Myocyte (in vitro differentiated cells): ENCODE measurements around the gene CAMK4. TPM values are rescaled to one million over a fixed set of nuclear protein-coding genes. Genes with fewer than 3 reads are reported as not detected.
"Not testable (repeated sequence)": the region's sequence is repeated elsewhere in the genome, so short reads cannot be mapped to it uniquely, and the experiment has no call there.

ENCODE experiments used
- DNase-seq: peaks from one replicate; pipeline ENCODE4 v3.0.0-alpha.2; 2012; ENCODE audit warnings: low read depth
- total RNA-seq: library from RNA; depleted of rRNA; stranded (reverse); fragments of >200 nt; gene quantifications from 2 replicates; pipeline ENCODE4 v1.2.3, GENCODE V29; 2014

The CAMK4 gene
- total RNA-seq, 1 donor from 2014 or later, result 0.19 TPM

GRCh38 chr5:111377306-111377705 lies 153.1 kb downstream of the CAMK4 start:
- DNase-seq, result no peak

GRCh38 chr5:111379391-111379816 lies 155.2 kb downstream of the CAMK4 start:
- no peak for DNase-seq

DNA sequence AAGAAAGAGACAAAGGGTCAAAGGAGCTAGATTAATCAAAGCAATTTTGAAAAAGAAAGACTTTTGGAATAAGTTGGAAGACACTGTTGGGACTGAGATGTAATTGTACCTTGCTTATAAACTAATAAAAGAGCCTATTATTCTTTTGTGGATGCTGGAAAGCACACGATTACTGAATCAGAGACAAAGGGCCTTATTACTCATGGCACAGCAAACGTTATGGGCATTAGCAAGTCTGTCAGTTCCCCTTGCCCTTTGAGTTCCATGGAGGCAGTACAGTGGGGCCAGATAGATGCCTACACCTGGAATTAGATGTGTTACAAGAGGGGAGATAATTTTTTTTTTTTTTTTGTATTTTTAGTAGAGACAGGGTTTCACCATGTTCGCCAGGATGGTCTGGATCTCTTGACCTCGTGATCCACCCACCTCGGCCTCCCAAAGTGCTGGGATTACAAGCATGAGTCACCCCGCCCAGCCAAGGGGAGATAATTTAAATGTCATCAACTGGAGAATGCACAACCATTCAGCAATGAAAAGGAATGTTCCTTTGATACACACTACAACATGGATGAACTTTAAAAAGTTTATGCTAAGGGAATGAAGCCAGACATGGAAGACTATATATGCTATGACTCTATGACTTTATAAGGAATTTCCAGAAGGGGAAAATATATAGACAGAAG lies 159.2 kb downstream of the CAMK4 start:
- no peak for DNase-seq

- DNase-seq, result no peak
Measured at GRCh38 chr5:111384220-111384619, 160.0 kb downstream of the CAMK4 start.

GRCh38 chr5:111385051-111385450 lies 160.9 kb downstream of the CAMK4 start:
- DNase-seq, result no peak

GRCh38 chr5:111385970-111386831 lies 162.0 kb downstream of the CAMK4 start:
- peak; percentile 10 for DNase-seq

GRCh38 chr5:111386832-111387162 lies 162.6 kb downstream of the CAMK4 start:
- DNase-seq, result peak; percentile 19

GRCh38 chr5:111387361-111387760 lies 163.2 kb downstream of the CAMK4 start:
- no peak for DNase-seq

- peak; percentile 91 for DNase-seq
Measured at GRCh38 chr5:111389390-111390082, 165.4 kb downstream of the CAMK4 start.

DNA sequence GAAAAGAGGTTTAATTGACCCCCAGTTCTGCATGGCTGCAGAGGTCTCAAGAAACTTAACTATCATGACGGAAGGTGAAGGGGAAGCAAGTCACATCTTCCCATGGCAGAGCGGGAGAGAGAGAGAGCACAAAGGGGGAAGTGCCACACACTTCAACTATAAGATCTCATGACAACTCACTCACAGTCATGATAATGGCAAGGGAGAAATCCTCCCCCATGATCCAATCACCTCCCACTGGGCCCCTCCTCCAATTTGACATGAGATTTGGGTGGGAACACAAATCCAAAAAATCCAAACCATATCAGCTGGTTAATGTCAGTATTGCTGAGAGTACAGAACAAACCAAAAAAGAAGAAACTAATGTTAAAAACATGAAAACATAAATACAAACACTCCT lies 168.0 kb downstream of the CAMK4 start:
- DNase-seq, result no peak

GRCh38 chr5:111394586-111394985 lies 170.4 kb downstream of the CAMK4 start:
- no peak for DNase-seq

GRCh38 chr5:111398013-111398412 lies 173.8 kb downstream of the CAMK4 start:
- no peak for DNase-seq

- no peak for DNase-seq
Measured at GRCh38 chr5:111399113-111399512, 174.9 kb downstream of the CAMK4 start.

GRCh38 chr5:111401906-111402305 lies 177.7 kb downstream of the CAMK4 start:
- DNase-seq, result no peak

DNA sequence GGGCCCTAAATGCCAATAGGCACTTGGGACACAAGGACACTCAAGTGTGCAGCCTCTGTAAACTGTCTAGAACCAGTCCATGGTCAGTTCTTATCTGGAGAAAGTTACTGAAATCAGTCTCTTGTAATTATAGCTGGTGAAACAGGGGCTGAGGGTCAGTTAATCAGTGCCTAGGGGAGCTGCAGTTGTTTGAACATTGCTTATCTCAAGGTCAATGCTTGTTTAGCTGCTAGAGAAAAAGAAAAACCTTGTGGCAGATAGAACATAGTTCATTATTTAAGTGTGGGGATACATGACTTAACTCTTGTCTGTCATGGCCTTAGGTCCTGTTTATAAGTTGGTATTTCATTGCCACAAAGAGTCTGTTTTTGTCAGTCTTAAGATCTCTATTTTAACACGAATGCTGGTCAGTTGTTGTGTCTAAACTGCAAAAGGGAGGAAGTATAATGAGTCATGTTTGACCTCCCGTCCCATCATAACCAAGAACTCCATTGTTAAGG lies 180.1 kb downstream of the CAMK4 start:
- no peak for DNase-seq

GRCh38 chr5:111407562-111407961 lies 183.4 kb downstream of the CAMK4 start:
- no peak for DNase-seq

DNA sequence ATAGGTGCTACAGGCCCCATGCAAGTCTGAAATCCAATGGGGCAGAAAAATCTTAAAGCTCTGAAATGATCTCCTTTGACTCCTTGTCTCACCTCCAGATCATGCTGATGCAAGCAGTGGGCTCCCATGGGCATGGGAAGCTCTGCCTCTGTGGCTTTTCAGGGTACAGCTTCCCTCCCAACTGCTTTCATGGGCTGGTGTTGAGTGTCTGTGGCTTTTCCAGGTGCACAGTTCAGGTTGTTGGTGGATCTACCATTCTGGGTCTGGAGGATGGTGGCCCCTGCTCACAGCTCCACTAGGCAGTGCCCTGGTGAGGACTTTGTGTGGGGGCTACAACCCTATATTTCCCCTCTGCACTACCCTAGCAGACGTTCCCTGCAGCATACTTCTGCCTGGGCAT lies 184.6 kb downstream of the CAMK4 start:
- DNase-seq, result no peak

- DNase-seq, result not testable (repeated sequence)
Measured at GRCh38 chr5:111409266-111409665, 185.1 kb downstream of the CAMK4 start.

GRCh38 chr5:111410067-111410466 lies 185.9 kb downstream of the CAMK4 start:
- DNase-seq, result not testable (repeated sequence)

- DNase-seq, result no peak
Measured at GRCh38 chr5:111411301-111411700, 187.1 kb downstream of the CAMK4 start.

DNA sequence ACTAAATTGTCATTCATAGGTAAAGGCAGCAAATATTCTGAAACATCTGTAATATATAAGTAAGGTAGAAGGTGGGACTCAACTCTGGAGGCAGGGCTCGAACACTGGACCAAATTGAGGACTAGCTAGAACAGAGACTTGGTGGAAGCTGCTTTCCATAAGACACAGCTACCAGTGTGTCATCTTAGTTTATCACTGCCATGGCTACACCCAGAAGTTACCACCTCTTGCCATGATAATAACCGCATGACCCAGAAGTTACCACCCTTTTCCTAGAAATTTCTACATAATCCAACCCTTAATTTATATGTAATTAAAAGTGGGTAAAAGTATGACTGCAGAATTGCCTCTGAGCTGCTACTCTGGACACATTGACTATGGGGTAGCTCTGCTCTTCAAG lies 188.4 kb downstream of the CAMK4 start:
- no peak for DNase-seq

DNA sequence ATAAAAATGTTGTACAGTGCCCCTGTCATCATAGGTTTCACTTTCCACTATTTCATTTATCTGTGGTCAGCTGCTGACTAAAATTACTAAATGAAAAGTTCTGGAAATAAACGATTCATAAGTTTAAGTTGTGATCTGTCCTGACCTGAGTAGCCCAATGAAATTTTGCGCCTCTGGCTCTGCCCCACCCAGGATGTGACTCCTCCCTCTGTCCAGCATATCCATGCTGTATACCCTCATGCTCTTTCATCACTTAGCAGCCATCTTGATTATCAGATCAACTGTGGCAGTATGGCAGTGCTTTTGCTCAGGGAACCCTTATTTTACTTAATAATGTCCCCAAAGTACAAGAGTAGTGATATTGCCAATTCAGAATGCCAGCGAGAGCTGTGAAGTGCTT lies 190.9 kb downstream of the CAMK4 start:
- DNase-seq, result no peak
